ENCODE results near the gene EFHC1.
"Not testable (repeated sequence)": the region's sequence is repeated elsewhere in the genome, so short reads cannot be mapped to it uniquely, and the experiment has no call there.

DNA sequence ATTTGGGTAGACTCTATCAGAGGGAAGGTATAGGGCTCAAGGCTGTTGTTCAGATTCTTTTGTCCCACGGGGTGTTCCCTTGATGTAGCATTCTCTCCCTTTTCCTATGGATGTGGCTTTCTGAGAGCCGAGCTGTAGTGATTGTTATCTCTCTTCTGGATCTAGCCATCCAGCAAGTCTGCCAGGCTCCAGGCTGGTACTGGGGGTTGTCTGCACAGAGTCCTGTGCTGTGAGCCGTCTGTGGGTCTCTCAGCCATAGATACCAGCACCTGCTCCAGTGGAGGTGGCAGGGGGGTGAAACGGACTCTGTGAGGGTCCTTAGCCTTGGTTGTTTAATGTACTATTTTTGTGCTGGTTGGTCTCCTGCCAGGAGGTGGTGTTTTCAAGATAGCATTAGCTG, 13.2 kb downstream of the EFHC1 start:
- TF ChIP-seq, protein P1, sequence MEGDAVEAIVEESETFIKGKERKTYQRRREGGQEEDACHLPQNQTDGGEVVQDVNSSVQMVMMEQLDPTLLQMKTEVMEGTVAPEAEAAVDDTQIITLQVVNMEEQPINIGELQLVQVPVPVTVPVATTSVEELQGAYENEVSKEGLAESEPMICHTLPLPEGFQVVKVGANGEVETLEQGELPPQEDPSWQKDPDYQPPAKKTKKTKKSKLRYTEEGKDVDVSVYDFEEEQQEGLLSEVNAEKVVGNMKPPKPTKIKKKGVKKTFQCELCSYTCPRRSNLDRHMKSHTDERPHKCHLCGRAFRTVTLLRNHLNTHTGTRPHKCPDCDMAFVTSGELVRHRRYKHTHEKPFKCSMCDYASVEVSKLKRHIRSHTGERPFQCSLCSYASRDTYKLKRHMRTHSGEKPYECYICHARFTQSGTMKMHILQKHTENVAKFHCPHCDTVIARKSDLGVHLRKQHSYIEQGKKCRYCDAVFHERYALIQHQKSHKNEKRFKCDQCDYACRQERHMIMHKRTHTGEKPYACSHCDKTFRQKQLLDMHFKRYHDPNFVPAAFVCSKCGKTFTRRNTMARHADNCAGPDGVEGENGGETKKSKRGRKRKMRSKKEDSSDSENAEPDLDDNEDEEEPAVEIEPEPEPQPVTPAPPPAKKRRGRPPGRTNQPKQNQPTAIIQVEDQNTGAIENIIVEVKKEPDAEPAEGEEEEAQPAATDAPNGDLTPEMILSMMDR (conservative IDR thresholded peaks at IDR 0.05; ENCODE audit: low read length), result not testable (repeated sequence)
- not testable (repeated sequence) for TF ChIP-seq EZH2phosphoT487 (IDR thresholded peaks at IDR 0.05; ENCODE audit: borderline replicate concordance)

Measured in Loucy (cell line).